SK-N-MC (cell line): ENCODE results near the gene SRSF9.
"Not testable (repeated sequence)": the region's sequence is repeated elsewhere in the genome, so short reads cannot be mapped to it uniquely, and the experiment has no call there.

Experiments used
- DNase-seq: peaks from one replicate; pipeline ENCODE4 v3.0.0-alpha.2; 2011; ENCODE audit warnings: low read depth, low spot score
- H3K27ac ChIP-seq: fragments of 200-600 bp; sonication (generic); 2 replicates; pipeline ENCODE4 v1.5.1; 2016; ENCODE audit warnings: mixed run types
- H3K36me3 ChIP-seq: fragments of 200-600 bp; sonication (generic); 2 replicates; pipeline ENCODE4 v1.6.1; 2017; ENCODE audit warnings: antibody characterized with exemption, low read length, mixed read lengths; ENCODE audit not compliant: insufficient read depth
- H3K4me3 ChIP-seq: fragments of 200-600 bp; sonication (generic); 2 replicates; pipeline ENCODE4 v1.5.1; 2016
- H3K9ac ChIP-seq: fragments of 200-600 bp; sonication (generic); 2 replicates; pipeline ENCODE4 v1.8.0; 2017; ENCODE audit warnings: mixed run types, mixed read lengths; ENCODE audit not compliant: insufficient read length
- H3K9me3 ChIP-seq: fragments of 200-600 bp; sonication (generic); 2 replicates; pipeline ENCODE4 v1.6.1; 2017; ENCODE audit warnings: low read depth, mild to moderate bottlenecking, antibody characterized with exemption, low read length, moderate library complexity, mixed read lengths
- EZH2 ChIP-seq: fragments of 200-600 bp; sonication (generic); IDR thresholded peaks from one replicate; pipeline ENCODE4 v1.6.1; 2017; ENCODE audit warnings: antibody characterized with exemption
- FOXP2 ChIP-seq: optimal IDR thresholded peaks from 2 replicates; pipeline ENCODE3; 2011; ENCODE audit warnings: mild to moderate bottlenecking, moderate library complexity; ENCODE audit not compliant: insufficient read depth; ENCODE audit errors: extremely low read length, control extremely low read depth
- POLR2AphosphoS5 ChIP-seq: IDR thresholded peaks from 2 replicates; pipeline ENCODE4 v1.6.1; 2012; ENCODE audit warnings: mild to moderate bottlenecking, low read depth, low read length, borderline replicate concordance

Gene SRSF9

GRCh38 chr12:120497524-120498150 is 28.1 kb upstream of the SRSF9 start:
- Histone ChIP-seq H3K4me3 (peak overlapping the region; percentile 82), H3K27ac (no peak overlapping the region), H3K36me3 (peaks cover 22% of the 10 kb centered on the region), H3K9ac (peak overlapping the region; percentile 78), H3K9me3 (no peaks in the 10 kb centered on the region)
- no peak for DNase-seq
- TF ChIP-seq EZH2 (no peak), FOXP2 (no peak), POLR2AphosphoS5 (no peak)

GRCh38 chr12:120496413-120497340 is 27.1 kb upstream of the SRSF9 start:
- H3K27ac ChIP-seq = no peak overlapping the region
- TF ChIP-seq FOXP2 (no peak), EZH2 (no peak), POLR2AphosphoS5 (no peak)
- H3K36me3 ChIP-seq = peaks cover 22% of the 10 kb centered on the region
- no peak for DNase-seq
- H3K9me3 ChIP-seq = no peaks in the 10 kb centered on the region
- peak overlapping the region; percentile 78 for H3K9ac ChIP-seq
- peak overlapping the region; percentile 82 for H3K4me3 ChIP-seq

GRCh38 chr12:120495731-120496412 is 26.3 kb upstream of the SRSF9 start, which contains the start of gene DYNLL1:
Gene DYNLL1 (plus strand): TSS chr12:120496113. CDS start chr12:120496422, 309 bp downstream.
- Histone ChIP-seq H3K9ac (peak within 1 kb of the TSS; percentile 78), H3K27ac (no peak within 1 kb of the TSS), H3K4me3 (peak within 1 kb of the TSS; percentile 82), H3K9me3 (no peaks in the 10 kb centered on the region), H3K36me3 (peaks cover 29% of the 10 kb centered on the region)
- TF ChIP-seq POLR2AphosphoS5 = peak; percentile 99
- TF ChIP-seq EZH2 = no peak
- TF ChIP-seq FOXP2 = no peak
- peak; percentile 84 for DNase-seq

GRCh38 chr12:120495186-120495730 is 25.7 kb upstream of the SRSF9 start:
- peak overlapping the region; percentile 82 for H3K4me3 ChIP-seq
- H3K9ac ChIP-seq = peak overlapping the region; percentile 61
- TF ChIP-seq EZH2 (no peak), FOXP2 (no peak), POLR2AphosphoS5 (no peak)
- H3K9me3 ChIP-seq = no peaks in the 10 kb centered on the region
- DNase-seq = no peak
- H3K36me3 ChIP-seq = peaks cover 32% of the 10 kb centered on the region
- H3K27ac ChIP-seq = no peak overlapping the region

- no peak overlapping the region for H3K27ac ChIP-seq
- no peak for TF ChIP-seq EZH2
- no peak for TF ChIP-seq POLR2AphosphoS5
- TF ChIP-seq FOXP2 = no peak
- no peak overlapping the region for H3K9ac ChIP-seq
- H3K4me3 ChIP-seq = no peak overlapping the region
- H3K9me3 ChIP-seq = no peaks in the 10 kb centered on the region
- DNase-seq = no peak
- H3K36me3 ChIP-seq = peaks cover 10% of the 10 kb centered on the region; the same call in 1 of the 2 replicates
These were observed 21.4 kb upstream of the SRSF9 start for GRCh38 chr12:120490833-120491512.

- H3K4me3 ChIP-seq = no peak overlapping the region
- no peak overlapping the region for H3K9ac ChIP-seq
- peaks cover 10% of the 10 kb centered on the region; the same call in 1 of the 2 replicates for H3K36me3 ChIP-seq
- H3K27ac ChIP-seq = no peak overlapping the region
- TF ChIP-seq POLR2AphosphoS5 (no peak), FOXP2 (no peak), EZH2 (no peak)
- DNase-seq = no peak
- no peaks in the 10 kb centered on the region for H3K9me3 ChIP-seq
These were observed 20.8 kb upstream of the SRSF9 start for GRCh38 chr12:120490325-120490724.

- Histone ChIP-seq H3K4me3 (no peak overlapping the region), H3K9me3 (no peaks in the 10 kb centered on the region), H3K27ac (0 out of 2 replicates have a peak overlapping the region, but pooled peaks have one; percentile 16), H3K36me3 (peaks cover 10% of the 10 kb centered on the region; the same call in 1 of the 2 replicates), H3K9ac (no peak overlapping the region)
- no peak for DNase-seq
- TF ChIP-seq FOXP2 (no peak), EZH2 (no peak), POLR2AphosphoS5 (no peak)
These were observed 19.5 kb upstream of the SRSF9 start for GRCh38 chr12:120489018-120489417.

DNA sequence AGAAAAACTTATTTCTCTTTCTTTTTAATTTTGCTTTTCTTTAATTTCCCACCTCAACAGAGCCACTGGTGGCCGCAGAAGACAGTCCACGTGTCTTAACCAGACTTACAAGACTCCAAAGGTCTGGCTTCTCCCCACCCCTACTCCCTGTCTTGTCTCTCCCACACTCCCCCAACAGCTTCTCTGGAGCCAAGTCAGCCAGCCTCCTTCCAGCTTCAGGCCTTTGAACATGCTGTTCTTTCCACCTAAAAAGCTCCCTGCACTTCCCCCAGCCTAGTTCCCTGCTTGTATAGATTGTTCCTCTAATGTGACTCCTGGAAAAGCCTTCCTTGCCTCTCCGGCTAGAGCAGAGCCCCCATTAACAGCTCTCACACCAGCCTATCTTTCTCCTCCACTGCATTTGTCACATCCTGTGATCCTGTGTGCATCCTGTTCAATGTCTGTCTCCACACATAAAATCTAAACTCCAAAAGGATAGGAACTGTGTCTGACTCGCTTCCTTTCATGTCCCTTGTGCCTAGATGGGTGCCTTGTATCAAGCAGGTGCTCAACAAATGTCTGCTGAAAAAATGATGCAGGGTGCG is 18.6 kb upstream of the SRSF9 start:
- TF ChIP-seq FOXP2 (no peak), POLR2AphosphoS5 (no peak), EZH2 (no peak)
- no peaks in the 10 kb centered on the region for H3K9me3 ChIP-seq

GRCh38 chr12:120487552-120487951 is 18.0 kb upstream of the SRSF9 start:
- H3K9me3 ChIP-seq, H3K4me3 ChIP-seq, H3K9ac ChIP-seq, H3K27ac ChIP-seq, DNase-seq, H3K36me3 ChIP-seq: not testable (repeated sequence)

More for the DNA sequence above, 18.6 kb upstream of the SRSF9 start:
- Histone ChIP-seq H3K4me3 (no peak overlapping the region), H3K27ac (peak overlapping the region; percentile 42; the same call in 1 of the 2 replicates), H3K36me3 (peaks cover 10% of the 10 kb centered on the region; the same call in 1 of the 2 replicates), H3K9ac (no peak overlapping the region)
- DNase-seq = no peak
